SIG-M5 treated with dmso at 0.1 percent for 504 hours (cell line): ENCODE measurements around the gene CRISPLD2.
A peak's percentile ranks its signal among the peaks of the same experiment; 100 is the strongest.

Experiments used
- DNase-seq: peaks from one replicate; lab custom pipeline; 2025; ENCODE audit not compliant: unreplicated experiment; lab: John Stamatoyannopoulos, UW

Gene CRISPLD2

DNA sequence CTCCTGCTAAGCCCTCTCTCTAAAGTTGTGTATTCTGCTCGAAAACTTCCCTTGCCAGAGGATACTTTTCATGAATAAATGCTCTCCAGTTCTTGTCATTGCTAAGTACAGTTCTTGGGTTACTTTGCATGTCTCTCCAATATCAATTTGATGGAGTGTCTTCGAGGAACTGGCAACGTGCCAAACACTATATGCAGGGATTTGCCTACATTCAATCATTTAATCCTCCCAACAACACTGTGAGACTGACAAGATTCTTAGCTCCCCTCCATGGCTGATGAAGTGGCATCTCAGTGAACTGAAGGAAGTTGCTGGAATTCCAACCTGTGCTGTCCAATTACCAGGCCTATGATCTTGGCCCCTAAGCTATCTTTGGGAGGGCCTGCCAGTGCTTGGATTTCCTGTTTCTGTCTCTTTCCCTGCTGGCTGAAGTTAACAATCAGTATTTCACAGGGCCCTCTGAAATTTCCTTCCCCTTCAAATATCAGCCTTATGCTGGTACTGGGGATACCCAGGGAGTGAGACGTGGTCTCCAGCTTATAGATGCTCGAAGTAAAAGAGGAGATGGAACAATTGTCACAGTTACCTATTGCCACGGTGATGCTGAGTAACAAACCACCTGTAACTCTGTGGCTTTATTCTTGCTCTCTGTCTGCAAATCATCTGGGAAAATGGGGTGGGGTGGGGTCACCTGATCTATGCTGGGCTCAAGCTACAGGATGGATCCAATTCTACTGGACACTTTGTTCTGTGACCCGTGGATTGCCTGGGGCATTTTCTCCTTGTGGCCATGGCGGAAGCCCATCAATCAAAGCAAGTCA lies 19.4 kb upstream of the CRISPLD2 start:
- no peak for DNase-seq

DNA sequence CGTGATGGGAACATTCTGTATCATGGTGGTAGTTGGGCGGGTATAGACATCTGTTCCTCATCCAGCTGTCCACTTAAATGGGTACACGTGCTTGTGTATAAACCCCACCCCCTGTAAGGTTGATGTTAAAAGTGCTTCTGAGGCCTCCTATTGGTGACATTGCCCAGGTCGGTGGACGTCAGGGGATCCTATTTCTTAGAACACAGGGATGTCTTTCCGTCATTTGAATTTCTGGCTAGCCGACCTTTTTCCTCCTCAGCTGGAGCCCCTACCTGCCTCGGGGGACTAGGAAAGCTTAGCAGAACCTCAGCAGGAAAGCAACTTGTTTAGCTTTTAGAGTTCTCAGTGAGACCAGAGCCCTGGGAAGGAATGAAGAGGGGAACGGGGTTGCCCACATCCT lies 16.6 kb upstream of the CRISPLD2 start:
- no peak for DNase-seq

DNA sequence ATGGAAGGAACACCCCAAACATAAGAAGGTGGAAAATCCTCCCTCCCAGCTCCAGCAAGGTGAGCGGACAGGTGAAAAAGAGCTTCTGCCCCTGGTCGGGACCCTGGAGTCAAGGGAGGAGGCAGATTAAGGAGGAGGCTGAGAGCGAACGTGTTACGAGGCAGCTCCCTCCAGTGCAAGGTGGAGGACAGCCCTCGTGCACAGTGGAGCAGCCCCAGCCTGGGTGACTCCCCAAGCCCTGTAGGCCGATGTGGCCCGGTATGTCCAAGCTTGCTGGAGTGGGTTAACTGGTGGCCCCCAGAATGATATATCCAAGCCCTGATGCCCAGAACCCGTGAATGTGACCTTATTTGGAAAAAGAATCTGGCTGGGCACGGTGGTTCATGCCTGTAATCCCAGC lies 15.5 kb upstream of the CRISPLD2 start:
- DNase-seq = no peak

DNA sequence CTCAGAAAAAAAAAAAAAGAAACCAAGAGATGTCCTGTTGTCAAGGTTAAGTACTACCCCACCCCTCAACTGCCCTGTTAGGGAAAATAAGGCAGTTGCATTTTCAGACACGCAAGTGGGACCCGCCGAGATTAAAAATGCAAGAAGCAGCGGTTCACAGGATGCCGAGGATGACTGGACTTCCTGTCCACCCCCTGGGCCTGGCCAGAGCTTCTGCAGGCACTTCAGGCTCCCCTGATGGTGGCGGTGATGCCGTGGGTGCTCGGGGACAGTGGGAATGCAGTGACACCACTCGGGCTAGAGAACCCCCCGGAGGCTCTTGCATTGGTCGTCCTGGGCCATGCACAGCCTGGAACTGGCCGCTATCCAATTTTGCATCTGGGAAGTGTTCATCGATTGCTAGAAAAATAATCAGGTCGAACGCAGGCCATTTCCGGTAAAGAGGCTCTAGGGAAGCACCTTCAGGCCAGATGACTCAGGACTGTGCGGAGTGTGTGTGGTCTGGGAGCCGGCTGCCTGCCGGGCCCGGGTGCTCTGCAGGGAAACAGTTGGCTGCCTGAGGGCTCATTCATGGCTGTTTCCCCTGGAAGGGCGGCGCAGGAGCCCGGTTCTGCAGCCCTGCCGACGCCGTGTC lies 13.4 kb upstream of the CRISPLD2 start:
- DNase-seq = peak; percentile 77

DNA sequence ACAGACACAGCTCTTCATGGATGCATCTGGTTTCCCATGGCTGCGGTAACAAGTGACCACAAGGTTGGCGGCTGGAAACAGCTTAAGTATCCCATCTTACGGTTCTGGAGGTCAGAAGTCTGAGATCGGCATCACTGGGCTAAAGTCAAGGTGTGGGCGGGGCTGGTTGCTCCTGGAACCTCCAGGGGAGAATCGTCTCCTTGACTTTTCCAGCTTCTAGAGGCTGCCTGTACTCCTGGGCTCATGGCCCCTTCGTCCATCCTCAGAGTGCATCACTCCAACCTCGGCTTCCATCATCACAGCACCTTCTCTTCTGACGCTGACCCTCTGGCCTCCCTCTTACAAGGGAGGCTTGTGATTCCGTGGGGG lies 12.9 kb upstream of the CRISPLD2 start:
- DNase-seq = no peak

DNA sequence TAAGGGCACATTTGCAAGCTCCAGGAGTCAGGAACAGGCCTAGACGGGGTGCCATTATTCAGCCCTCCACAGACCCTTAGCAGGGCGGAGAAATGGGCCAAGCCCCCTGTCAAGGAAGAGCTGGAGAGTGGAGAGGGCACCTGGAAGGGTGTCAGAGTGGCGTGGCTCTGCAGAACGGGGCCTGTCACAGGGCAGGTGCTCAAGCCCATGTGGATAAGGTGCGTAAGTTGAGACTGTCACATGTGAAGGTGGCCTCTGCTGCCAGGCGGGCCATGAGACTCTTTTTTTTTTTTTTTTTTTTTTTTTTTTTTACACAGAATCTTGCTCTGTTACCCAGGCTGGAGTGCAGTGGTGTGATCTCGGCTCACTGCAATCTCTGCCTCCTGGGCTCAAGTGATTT lies 12.0 kb upstream of the CRISPLD2 start:
- DNase-seq = no peak

DNA sequence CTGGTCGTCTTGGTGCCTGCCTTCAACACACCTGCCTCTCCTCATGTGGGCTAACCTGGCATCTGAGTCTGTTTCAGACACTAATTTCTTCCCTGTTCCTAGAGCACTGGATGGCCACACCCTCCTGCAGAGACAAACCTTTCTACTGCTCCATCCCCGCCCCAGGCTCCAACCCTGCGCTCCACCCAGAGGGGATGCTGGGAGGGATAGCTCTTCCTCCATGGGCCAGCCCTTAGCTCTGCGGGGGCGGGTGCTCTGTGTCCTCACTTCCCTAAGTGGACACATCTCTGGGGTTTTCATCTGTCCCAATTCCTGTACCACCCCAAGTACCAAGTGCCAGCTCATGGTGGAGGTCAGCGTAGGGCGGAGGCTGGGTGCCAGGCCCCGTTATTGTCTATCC lies 11.0 kb upstream of the CRISPLD2 start:
- peak; percentile 26 for DNase-seq

DNA sequence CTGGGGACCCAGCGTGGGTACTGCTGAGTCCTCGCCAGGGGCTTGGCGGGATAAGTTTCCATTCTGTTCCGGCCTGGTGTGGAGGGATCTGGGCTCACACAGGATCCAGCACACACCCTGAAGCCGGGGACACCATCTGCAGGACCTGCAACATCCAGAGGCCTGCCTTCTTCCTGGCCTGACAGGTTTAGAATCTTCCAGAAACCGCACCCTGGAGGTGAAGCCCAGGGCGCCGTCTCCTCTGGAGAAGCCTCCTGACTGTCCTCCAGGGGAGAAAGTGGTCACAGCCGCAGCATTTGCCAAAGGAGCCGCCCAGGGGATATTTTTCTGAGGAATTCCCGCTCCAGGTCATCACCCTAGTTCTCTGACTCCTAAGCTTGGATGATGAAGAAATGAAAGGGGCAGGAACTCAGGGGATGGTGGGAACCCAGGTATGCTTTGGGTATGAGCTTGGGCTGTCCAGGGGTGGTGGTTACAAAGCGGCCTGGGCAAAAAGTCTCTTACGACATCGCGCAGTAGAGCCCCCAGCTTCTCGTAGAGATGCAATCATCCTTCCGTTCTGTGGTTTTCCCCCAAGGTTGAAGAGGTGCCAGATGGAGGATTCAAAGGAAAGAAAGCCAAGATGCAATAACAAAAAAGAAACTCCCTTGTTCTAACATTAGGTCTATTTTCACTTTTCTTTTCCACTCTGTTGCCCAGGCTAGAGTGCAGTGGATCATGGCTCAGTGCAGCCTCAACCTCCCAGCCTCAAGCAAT lies 9.1 kb upstream of the CRISPLD2 start:
- peak; percentile 97 for DNase-seq

DNA sequence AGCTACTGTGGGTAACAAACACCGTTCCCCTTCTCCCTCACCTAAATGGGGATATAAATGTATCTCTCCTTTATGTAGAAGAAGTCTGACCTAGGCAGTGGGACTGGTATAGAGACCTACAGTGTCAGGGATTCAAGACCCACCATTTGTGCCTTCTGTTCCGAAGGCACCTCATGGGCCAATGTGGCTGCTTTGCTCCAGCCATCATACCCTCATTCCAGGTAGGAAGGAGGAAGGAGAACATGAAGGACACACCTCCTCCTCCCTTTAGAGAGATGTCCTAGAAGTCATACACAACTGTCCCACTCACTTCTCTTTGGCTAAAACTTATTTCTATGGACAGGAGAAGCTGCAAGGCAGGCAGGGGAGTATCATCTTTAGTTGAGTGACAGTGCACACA lies 8.3 kb upstream of the CRISPLD2 start:
- no peak for DNase-seq

DNA sequence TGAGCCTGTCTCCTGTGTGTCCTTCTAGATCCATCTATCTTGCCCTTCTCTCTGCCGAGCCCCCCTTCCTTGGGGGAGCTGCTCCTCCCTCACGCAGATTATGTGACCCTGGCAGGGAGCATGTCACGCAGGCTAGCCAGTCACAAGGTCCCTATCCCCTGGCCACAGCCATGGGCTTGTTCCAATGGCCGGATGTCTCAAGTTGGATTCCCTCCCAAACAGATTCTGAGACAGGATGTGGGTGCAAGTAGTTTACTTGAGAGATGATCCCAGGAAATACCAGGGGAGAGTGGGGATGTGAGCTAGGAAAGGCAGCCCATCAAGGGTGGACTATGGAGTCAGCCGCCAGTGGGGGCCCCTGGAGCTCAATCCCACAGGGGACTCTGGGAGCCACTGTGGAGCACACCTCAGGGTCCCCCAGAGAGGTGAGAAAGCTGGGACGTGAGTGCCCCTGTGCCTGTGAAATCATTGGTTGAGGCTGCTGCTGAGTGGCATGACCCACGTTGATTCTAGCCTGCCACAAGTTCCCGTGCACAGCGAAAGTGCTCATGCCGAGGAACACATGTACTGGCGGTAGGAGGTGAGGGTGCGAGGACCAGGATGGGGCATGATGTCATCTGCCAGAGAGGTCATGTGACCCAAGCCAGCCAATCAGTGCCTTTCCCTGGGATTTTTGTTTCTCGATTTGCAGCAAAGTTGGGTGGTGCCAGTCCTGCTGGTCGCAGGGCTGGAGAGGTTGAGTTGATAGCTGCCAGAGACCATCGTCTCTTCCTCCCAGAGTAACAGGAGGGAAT lies 6.4 kb upstream of the CRISPLD2 start:
- no peak for DNase-seq

DNA sequence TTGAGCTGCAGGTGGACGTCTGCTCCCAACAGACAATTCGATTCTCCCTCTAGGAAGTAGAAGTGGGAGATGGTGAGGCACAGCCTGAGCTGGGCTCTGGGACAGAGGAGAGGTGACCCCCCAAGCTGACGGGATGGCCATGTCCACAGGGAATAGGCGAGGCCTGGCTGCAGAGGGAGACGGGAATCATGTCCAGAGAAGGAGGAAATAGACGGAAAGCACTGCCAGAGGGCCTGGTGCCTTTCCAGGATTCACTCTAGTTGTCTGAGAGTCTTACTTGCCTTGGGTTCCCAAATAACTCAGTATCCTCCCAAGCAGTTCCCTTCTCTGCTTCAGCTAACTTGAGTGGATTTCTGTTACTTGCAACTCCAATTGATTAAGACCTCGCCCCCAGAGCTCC lies 4.3 kb upstream of the CRISPLD2 start:
- DNase-seq = no peak

DNA sequence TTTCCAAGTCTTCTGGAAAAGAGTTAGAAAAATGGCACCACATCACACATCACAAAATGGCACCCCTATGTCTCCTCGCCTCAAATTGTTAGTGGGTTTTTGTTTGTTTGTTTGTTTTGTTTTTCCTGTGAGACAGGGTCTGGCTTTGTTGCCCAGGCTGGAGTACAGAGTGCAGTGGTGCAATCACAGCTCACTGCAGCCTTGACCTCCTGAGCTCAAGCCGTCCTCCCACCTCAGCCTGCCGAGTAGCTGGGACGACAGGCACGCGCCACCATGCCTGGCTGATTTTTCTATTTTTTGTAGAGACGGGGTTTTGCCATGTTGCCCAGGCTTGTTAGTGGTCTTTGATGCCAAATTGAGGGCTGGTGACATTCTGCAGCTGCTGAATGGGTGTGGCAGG lies 3.8 kb upstream of the CRISPLD2 start:
- no peak for DNase-seq

DNA sequence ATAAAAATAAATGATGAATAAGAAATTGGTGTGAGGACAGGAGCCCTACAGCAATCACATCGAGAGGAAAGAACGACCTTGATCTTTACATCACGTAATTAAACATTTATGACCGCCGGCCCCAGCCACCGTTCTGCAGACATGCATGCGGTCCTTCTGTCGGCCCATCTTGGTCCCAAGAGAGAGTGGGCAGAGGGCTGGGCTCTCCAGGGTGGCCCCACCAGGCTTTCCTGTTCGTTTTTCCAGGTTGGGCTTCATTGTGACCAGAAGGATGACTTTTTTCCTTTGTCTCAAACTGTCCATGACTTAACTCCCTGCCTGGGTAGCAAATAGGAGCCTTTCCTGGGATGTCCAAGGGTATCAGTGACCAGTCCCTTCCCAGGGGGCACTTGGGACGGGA lies 3.3 kb upstream of the CRISPLD2 start:
- DNase-seq = no peak

DNA sequence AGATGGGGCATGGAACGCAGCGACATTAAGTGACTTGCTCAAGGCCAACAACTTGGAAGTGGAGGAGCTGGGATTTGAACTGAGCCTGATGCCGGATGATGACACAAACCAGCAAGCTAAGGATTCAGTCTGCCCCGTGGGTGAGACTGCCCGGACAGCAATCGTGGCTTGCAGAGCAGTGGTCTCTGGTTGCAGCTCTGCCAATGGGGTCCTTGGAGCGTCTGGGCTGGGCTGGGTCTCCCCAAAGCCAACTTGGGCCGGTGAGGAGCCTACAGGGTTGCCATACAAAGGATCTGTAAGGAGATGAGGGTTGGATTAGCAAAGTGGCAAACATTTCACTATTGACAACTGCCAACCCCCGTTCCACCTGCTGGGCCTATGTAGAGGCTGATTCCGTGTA lies 2.6 kb upstream of the CRISPLD2 start:
- no peak for DNase-seq

DNA sequence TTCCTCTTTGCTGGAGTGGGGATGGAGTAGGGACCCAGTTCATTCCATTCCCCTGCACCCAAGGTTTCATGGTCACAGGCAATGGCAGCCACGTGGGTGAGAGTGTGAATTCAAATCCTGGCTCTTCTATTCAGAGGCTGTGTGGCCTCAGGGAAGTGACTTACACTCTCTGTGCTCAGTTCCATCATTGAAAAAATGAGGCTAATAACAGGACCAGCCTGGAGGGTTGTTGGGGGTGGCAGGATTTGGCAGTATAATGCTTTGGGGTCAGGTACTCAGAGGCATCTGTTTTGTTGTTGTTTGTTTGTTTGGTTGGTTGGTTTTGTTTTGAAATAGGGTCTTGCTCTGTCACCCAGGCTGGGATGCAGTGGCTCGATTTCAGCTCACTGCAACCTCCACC lies 2.2 kb upstream of the CRISPLD2 start:
- no peak for DNase-seq

DNA sequence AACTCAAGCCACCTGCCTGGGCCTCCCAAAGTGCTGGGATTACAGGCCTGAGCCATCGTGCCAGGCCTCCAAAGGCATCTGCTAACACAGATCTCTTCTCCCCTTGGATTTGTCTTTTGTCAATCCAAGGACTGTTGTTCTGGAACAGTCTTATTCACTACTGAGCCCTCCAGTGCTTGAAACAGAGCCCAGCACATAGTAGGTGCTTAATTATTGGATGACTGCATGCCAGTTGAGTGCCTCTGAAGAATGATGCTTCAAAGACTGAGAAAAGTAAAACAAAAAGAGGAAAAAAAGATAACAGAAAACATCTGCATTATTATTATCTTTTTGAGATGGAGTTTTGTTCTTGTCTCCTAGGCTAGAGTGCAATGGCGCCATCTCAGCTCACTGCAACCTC lies 1.7 kb upstream of the CRISPLD2 start:
- no peak for DNase-seq

DNA sequence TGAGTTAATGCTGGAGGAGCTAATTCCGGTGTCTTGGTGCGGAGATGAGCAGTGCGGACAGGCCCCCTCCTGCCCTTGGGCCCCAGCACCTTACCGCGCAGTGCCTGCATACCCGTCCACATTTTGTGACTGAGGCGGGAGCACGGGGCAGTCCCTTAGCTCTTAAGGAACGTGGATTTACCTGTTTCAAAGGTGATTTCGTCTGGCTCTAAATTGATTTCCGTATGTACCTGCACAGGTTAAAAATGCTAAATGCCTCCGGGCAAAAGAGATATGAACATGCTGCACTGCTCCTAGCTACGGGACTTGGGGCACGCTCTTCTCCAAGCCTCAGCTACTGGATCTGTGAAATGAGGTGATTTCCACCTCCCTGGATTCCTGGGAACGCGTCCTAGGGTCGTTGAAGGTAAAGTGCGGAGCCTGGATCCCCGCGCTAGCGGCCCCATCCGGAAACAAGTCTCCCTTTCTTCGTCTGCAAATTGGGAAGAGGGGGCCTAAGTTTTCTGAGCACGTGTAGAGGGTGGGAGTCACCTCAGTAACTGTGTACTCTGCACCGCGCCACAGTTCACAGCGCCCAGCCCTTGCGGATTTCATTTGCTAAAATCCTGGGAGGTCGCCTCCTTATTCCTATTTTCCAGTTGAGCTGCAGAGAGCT lies 669 bp upstream of the CRISPLD2 start:
- DNase-seq = no peak

DNA sequence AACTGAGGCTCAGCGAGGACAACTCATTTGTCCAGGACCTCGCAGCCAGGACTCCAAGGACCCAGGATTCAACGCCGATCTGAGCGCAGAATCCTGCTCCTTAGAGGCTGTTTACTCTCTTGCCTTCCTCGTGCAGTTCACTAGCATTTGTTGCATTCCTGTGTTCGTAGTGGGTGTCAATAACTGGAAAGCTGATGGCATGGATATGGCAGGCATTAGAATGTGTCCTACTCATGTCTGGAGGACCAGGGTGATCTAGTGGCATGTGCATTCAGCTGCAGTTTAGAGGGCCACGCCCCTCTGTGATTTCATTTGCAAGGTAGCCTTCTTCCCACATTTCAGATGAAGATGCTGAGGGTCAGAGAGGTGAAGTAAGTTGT lies 510 bp downstream of the CRISPLD2 start:
- no peak for DNase-seq

DNA sequence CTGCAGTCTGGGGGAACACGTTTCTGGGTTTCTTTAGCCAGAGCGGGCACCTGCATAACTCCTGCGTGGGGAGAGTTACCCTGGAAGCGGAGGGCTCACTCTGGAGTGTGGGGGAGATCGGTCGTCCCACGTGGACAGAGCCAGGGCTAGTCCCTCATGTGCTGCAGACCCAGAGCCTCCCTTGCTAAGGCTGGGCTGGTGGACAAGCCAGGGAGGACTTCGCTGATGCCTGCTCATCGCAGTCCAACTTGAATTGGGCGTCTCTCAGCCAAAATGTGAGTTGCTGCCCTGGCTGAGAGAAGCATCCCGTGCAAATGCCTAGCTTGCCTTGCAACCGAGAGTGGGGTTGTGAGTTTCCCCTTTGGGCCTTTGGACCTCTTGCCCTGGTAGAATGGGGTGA lies 986 bp downstream of the CRISPLD2 start:
- DNase-seq = no peak

DNA sequence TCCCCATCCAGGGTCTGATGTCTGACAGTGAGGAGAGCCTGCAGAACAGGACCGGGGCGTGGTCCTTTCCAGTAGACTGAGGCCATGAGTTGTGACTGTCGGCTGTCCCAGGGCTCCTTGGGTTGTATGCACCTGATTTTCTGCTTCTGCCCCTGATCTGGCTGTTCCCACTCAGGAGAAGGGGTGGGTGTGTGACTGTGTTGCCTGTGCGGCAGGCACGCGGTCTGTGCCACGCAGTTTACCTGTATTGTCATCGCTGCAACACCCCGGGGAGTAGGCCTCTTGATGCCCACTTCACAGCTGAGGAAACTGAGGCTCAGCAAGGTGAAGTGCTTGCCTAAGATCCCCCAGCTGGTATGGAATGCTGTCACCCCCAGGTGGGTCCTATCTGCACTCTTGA lies 1.4 kb downstream of the CRISPLD2 start:
- no peak for DNase-seq
